ENCODE data around the gene BPIFB2.

DNA sequence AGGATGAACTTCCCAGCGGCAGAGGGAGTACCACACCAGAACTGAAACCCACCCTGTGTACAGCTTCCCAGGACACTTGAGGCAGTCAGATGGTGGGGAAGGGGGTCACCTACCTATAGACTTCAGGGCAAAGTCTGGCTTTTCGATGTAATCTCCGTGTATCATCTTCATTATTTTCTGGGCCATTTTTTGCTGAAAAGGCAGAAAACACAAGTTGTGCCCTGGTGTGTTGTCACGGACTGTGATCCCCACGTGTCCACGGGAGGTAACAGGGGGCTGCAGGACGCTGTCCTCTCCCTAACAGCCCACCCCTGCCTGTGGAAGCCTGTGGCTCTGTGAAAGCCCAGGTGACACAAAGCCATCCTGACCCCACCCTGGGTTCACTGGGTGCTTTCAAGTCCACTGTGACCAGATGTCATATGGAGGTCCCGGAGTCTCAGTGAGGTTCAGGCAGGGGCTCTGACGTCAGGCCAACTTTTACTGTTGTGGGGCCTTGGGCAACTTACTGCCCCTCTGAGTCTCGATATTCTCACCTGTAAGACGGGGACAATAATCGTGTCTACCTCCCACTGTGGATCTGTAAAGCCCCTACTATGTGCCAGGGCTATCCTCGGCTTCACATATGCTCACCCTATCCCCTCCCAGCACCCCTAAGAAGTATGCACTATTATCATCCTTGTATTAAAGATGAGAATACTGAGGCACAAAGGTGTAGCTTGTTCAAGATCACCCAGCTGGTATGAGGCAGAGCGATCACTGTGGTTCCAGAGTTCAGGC, 17.8 kb upstream of the BPIFB2 start:
- TF ChIP-seq, protein P1, sequence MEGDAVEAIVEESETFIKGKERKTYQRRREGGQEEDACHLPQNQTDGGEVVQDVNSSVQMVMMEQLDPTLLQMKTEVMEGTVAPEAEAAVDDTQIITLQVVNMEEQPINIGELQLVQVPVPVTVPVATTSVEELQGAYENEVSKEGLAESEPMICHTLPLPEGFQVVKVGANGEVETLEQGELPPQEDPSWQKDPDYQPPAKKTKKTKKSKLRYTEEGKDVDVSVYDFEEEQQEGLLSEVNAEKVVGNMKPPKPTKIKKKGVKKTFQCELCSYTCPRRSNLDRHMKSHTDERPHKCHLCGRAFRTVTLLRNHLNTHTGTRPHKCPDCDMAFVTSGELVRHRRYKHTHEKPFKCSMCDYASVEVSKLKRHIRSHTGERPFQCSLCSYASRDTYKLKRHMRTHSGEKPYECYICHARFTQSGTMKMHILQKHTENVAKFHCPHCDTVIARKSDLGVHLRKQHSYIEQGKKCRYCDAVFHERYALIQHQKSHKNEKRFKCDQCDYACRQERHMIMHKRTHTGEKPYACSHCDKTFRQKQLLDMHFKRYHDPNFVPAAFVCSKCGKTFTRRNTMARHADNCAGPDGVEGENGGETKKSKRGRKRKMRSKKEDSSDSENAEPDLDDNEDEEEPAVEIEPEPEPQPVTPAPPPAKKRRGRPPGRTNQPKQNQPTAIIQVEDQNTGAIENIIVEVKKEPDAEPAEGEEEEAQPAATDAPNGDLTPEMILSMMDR (IDR thresholded peaks at IDR 0.05 in 2 of 3, conservative IDR thresholded peaks at IDR 0.05 in 1 of 3; ENCODE audit: control insufficient read depth in 2 of 3, extremely low read depth in 1 of 3, insufficient read depth in 1 of 3, low read depth in 3 of 3, low read length in 3 of 3): no peak
- TF ChIP-seq, protein P2, sequence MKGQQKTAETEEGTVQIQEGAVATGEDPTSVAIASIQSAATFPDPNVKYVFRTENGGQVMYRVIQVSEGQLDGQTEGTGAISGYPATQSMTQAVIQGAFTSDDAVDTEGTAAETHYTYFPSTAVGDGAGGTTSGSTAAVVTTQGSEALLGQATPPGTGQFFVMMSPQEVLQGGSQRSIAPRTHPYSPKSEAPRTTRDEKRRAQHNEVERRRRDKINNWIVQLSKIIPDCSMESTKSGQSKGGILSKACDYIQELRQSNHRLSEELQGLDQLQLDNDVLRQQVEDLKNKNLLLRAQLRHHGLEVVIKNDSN (IDR thresholded peaks at IDR 0.05; ENCODE audit: borderline replicate concordance, extremely low read length, insufficient read depth, low read depth, low read length): no peak
- TF ChIP-seq MXI1 (IDR thresholded peaks at IDR 0.05; ENCODE audit: low read depth, low read length) (no peak), KDM1A (IDR thresholded peaks at IDR 0.05; ENCODE audit: borderline replicate concordance) (no peak), BMI1 (IDR thresholded peaks at IDR 0.05; ENCODE audit: borderline replicate concordance) (no peak), JUND (IDR thresholded peaks at IDR 0.05; ENCODE audit: low read depth, low read length) (no peak)

All from GM12878 (cell line).